Chondrocyte (in vitro differentiated cells): Measurements from ENCODE around the gene TMEM170A. TPM values are rescaled to one million over a fixed set of nuclear protein-coding genes. Genes with fewer than 3 reads are reported as not detected.
"Not testable (repeated sequence)": the region's sequence is repeated elsewhere in the genome, so short reads cannot be mapped to it uniquely, and the experiment has no call there.

Source experiments
- DNase-seq: peaks from one replicate; pipeline ENCODE4 v3.0.0; 2021; ENCODE audit warnings: mixed read lengths, low spot score
- H3K27ac Mint-ChIP-seq: one replicate; pipeline ENCODE4 v1.8.0; 2021; ENCODE audit warnings: mild to moderate bottlenecking, moderate library complexity, mixed read lengths; ENCODE audit not compliant: unreplicated experiment
- H3K27me3 Mint-ChIP-seq: 2 replicates; pipeline ENCODE4 v1.8.0; 2021; ENCODE audit warnings: low read depth, mixed read lengths
- H3K36me3 Mint-ChIP-seq: 2 replicates; pipeline ENCODE4 v1.8.0; 2021; ENCODE audit warnings: low read depth, mixed read lengths
- H3K4me1 Mint-ChIP-seq: 2 replicates; pipeline ENCODE4 v1.8.0; 2021; ENCODE audit warnings: low read depth, mild to moderate bottlenecking, mixed read lengths
- H3K4me3 Mint-ChIP-seq: one replicate; pipeline ENCODE4 v1.8.0; 2021; ENCODE audit warnings: mild to moderate bottlenecking, moderate library complexity, mixed read lengths; ENCODE audit not compliant: unreplicated experiment
- H3K9me3 Mint-ChIP-seq: 2 replicates; pipeline ENCODE4 v1.8.0; 2021; ENCODE audit warnings: low read depth, mixed read lengths
- total RNA-seq: library from RNA; stranded (reverse); gene quantifications from 3 replicates; pipeline ENCODE4 v1.2.1, GENCODE V29; 2021
- TF ChIP-seq, protein P1 (sequence below): fragments of 200-600 bp; sonication (generic); IDR thresholded peaks from 2 replicates; pipeline ENCODE4 v1.5.0; 2021; ENCODE audit warnings: antibody characterized with exemption, mild to moderate bottlenecking, moderate library complexity

TMEM170A gene
- total RNA-seq, 1 donor from 2014 or later: 13.4 TPM

DNA sequence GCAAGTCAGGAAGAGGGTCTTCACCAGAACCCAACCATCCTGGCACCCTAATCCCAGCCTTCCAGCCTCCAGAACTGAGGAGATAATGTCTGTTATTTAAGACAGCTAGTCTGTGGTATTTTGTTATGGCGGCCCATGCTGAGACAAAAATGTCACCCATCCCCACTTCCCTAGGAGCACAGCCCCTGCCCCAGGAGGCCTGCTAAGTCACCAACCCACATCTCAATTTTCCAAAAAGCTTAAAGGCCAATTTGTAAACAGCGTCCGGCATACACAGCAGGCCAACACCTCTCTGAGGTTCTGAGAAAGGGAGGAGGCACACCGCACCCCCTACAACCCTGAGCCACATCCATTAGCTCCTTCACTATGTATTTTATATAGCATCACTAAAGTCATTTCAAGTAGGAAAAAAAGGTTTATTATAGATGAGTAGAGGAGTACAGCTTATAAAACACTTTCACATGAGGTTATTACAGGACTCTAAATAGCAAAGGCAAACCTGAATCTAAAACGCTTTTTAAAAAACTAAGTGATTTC is 6.9 kb downstream of the TMEM170A start:
- TF ChIP-seq, protein P1, sequence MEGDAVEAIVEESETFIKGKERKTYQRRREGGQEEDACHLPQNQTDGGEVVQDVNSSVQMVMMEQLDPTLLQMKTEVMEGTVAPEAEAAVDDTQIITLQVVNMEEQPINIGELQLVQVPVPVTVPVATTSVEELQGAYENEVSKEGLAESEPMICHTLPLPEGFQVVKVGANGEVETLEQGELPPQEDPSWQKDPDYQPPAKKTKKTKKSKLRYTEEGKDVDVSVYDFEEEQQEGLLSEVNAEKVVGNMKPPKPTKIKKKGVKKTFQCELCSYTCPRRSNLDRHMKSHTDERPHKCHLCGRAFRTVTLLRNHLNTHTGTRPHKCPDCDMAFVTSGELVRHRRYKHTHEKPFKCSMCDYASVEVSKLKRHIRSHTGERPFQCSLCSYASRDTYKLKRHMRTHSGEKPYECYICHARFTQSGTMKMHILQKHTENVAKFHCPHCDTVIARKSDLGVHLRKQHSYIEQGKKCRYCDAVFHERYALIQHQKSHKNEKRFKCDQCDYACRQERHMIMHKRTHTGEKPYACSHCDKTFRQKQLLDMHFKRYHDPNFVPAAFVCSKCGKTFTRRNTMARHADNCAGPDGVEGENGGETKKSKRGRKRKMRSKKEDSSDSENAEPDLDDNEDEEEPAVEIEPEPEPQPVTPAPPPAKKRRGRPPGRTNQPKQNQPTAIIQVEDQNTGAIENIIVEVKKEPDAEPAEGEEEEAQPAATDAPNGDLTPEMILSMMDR: no peak
- Mint-ChIP-seq H3K9me3 (no peaks in the 10 kb centered on the region), H3K27ac (no peak overlapping the region), H3K4me3 (no peak overlapping the region), H3K36me3 (peaks cover 2% of the 10 kb centered on the region), H3K27me3 (no peaks in the 10 kb centered on the region), H3K4me1 (peaks cover 40% of the 10 kb centered on the region)
- DNase-seq: peak; percentile 27

DNA sequence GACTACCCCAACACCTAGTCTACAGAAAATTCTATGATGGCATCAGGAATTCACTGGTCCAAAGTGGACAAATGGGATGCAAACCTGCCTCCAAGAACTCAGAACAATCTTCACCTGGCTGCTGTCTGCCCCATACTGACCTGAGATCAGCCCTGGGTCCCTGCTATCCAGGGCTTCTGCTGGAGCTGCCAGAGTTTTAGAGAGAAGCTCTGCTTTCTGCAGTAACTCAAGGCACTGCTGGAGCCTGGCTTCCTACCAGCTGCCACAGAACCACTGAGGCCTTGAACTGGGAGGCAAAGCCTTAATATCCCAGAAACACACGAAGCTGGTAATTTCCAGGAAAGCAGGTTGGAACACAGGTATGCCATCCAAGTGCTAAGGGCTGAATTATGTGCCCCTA is 7.5 kb downstream of the TMEM170A start:
- no peaks in the 10 kb centered on the region for H3K27me3 Mint-ChIP-seq
- H3K4me1 Mint-ChIP-seq: peaks cover 37% of the 10 kb centered on the region
- TF ChIP-seq, protein P1: no peak
- H3K9me3 Mint-ChIP-seq: no peaks in the 10 kb centered on the region
- no peak overlapping the region for H3K4me3 Mint-ChIP-seq
- H3K27ac Mint-ChIP-seq: no peak overlapping the region
- peak; percentile 10 for DNase-seq
- peaks cover 2% of the 10 kb centered on the region for H3K36me3 Mint-ChIP-seq

DNA sequence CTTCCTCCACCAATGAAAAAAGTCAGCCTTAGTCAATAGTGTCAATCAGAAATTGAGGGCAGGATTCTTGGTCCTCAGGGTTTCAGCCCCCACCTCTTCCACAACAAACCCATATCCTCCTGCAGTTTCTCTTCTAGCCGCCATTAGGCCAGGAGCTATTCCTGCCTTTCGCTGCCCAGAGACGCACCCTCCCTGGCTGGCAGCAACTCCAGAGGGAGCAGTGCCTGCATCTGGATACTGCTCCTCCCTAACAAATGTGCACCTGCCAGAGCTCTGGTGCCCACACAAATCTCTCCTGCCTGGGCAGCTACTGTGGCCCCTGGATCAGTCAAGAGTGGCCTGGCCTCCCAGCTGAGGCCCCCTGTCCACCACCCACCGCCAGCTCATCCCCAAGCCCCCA is 8.0 kb downstream of the TMEM170A start:
- not testable (repeated sequence) for H3K36me3 Mint-ChIP-seq, H3K27ac Mint-ChIP-seq, H3K4me3 Mint-ChIP-seq, H3K9me3 Mint-ChIP-seq, H3K27me3 Mint-ChIP-seq
- peaks cover 32% of the 10 kb centered on the region for H3K4me1 Mint-ChIP-seq
- peak; percentile 44 for DNase-seq

DNA sequence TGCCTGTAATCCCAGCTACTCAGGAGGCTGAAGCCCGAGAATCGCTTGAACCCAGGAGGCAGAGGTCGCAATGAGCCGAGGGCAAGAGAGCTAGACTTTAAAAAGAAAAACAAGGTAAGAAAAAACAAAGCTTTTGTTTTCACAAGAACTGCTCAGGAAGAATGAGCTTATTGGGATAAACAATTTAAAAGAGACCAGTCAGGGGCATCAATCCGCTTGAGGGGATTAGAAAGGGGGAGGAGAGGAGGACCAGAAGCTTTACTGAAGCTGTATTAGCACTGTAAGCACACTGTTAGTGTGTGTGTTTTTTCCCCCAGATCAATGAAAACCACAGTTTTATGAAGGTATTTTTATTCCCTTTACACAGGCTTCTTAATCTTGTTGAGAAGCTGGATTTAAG is 8.8 kb downstream of the TMEM170A start:
- H3K4me1 Mint-ChIP-seq: peaks cover 26% of the 10 kb centered on the region
- no peak overlapping the region for H3K4me3 Mint-ChIP-seq
- no peaks in the 10 kb centered on the region for H3K9me3 Mint-ChIP-seq
- peak; percentile 13 for DNase-seq
- no peaks in the 10 kb centered on the region for H3K27me3 Mint-ChIP-seq
- TF ChIP-seq, protein P1: no peak
- no peak overlapping the region for H3K27ac Mint-ChIP-seq
- H3K36me3 Mint-ChIP-seq: peaks cover 5% of the 10 kb centered on the region

DNA sequence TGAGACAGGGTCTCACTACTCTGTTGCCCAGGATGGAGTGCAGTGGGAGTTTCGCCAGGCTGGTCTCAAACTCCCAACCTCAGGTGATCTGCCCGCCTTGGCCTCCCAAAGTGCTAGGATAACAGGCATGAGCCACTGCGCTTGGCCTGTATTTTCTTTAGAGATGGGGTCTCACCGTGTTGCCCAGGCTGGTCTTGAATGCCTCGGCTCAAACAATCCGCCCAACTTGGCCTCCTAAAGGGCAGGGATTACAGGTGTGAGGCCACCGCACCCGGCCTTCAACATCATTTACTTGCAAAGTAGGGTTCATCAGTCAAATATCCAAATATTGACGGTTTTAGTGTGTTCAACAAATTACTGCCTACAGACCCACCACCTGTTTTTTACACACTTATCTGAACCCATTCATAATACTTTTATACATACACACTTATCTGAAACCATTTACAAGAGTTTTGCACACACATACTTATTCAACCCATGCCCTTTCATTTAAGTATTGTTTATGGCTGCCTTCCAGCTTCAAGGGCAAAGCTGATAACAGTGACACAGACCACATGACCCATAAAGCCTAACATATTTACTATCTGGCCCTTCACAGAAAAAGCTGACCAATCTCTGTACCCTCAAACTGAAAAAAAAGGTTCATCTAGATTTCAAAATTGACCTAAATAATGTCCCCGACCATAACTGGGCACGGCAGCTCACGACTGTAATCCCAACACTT is 11.9 kb downstream of the TMEM170A start:
- peak; percentile 35 for DNase-seq
- Mint-ChIP-seq H3K27ac (no peak overlapping the region), H3K4me3 (no peak overlapping the region), H3K4me1 (peaks cover 18% of the 10 kb centered on the region), H3K27me3 (no peaks in the 10 kb centered on the region), H3K36me3 (peaks cover 3% of the 10 kb centered on the region), H3K9me3 (no peaks in the 10 kb centered on the region)
- TF ChIP-seq, protein P1: no peak

DNA sequence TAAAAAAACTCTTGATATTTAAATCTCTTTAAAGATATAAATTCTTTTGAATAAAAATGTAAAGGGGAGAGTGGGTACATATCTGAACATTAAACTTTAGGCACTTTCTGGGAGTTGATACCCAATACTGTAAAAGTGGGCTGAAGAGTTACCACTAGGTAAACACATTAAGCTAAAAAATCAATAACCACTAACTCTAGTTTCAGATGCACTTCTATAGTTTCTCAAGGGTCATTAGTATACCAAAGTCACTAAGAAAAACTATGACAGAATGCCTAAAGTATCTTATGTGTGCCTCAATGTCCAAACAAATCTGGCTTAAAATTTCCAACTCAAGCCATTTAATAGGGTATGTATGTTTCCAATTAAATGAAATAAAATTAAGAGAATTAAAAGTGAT is 18.1 kb downstream of the TMEM170A start:
- H3K36me3 Mint-ChIP-seq: peaks cover 5% of the 10 kb centered on the region
- TF ChIP-seq, protein P1: no peak
- H3K9me3 Mint-ChIP-seq: no peaks in the 10 kb centered on the region
- peaks cover 5% of the 10 kb centered on the region for H3K4me1 Mint-ChIP-seq
- H3K4me3 Mint-ChIP-seq: no peak overlapping the region
- H3K27ac Mint-ChIP-seq: no peak overlapping the region
- DNase-seq: no peak
- H3K27me3 Mint-ChIP-seq: no peaks in the 10 kb centered on the region
